ENCODE data around the gene ERFL.

Gene ERFL

DNA sequence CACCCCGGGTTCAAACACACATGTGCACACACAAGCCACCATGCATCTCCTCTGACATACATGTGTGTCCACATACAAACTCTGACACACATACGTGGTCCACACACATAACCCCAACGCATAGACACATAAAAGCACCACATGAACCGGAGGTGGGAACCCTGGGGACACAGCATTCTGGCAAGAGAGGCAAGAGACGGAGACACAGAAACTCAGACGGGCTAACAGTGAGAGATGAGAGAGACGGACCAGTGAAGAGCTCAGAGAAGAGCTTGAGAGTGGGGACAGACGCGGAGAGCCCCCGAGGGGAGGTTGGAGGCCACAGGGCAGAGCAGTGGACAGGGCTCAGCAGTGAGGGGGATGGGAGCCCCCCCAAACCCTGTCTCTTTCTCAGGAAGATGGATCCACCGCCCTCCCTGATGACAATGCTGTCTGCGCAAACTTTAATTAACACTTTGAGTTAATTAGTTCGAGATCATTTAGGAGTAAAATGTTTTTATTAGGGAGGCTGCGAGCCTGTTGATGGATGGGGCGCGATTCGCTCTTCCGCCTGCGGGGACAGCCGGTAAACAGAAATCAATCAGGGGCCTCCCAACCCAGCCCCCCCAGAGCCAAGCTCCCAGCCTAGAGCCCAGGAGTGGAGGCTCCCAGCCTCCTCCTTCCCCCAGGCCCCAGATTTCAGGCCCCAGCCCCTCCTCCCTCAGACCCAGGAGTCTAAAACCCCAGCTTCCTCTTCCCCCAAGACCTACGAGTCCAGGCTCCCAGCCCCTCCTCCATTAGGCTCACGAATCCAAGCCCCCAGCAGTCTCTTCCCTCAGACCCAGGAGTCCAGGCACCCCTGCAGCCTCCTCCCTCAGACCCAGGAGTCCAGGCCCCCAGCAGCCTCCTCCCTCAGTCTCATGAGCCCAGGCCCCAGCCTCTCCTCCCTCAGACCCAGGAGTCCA is 9.5 kb upstream of the ERFL start:
- H3K27ac ChIP-seq, result no peak overlapping the region
- H2AFZ ChIP-seq, result no peak overlapping the region
- H3K9ac ChIP-seq, result no peak overlapping the region
- no peaks in the 10 kb centered on the region for H3K36me3 ChIP-seq (ENCODE audit: control insufficient read depth, insufficient read depth, low read length)
- H3K27me3 ChIP-seq (ENCODE audit: control insufficient read depth, insufficient read depth, low read length), result no peaks in the 10 kb centered on the region
- H3K4me1 ChIP-seq, result peaks cover 4% of the 10 kb centered on the region
- TF ChIP-seq, protein P1, sequence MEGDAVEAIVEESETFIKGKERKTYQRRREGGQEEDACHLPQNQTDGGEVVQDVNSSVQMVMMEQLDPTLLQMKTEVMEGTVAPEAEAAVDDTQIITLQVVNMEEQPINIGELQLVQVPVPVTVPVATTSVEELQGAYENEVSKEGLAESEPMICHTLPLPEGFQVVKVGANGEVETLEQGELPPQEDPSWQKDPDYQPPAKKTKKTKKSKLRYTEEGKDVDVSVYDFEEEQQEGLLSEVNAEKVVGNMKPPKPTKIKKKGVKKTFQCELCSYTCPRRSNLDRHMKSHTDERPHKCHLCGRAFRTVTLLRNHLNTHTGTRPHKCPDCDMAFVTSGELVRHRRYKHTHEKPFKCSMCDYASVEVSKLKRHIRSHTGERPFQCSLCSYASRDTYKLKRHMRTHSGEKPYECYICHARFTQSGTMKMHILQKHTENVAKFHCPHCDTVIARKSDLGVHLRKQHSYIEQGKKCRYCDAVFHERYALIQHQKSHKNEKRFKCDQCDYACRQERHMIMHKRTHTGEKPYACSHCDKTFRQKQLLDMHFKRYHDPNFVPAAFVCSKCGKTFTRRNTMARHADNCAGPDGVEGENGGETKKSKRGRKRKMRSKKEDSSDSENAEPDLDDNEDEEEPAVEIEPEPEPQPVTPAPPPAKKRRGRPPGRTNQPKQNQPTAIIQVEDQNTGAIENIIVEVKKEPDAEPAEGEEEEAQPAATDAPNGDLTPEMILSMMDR (IDR thresholded peaks at IDR 0.05), result no peak
- H3K4me3 ChIP-seq (ENCODE audit: low read depth, low read length), result no peak overlapping the region
- no peak overlapping the region for H3K4me2 ChIP-seq (ENCODE audit: low read length)
- H3K9me3 ChIP-seq (ENCODE audit: control insufficient read depth, low read length), result no peaks in the 10 kb centered on the region
- no peaks in the 10 kb centered on the region for H3K79me2 ChIP-seq

DNA sequence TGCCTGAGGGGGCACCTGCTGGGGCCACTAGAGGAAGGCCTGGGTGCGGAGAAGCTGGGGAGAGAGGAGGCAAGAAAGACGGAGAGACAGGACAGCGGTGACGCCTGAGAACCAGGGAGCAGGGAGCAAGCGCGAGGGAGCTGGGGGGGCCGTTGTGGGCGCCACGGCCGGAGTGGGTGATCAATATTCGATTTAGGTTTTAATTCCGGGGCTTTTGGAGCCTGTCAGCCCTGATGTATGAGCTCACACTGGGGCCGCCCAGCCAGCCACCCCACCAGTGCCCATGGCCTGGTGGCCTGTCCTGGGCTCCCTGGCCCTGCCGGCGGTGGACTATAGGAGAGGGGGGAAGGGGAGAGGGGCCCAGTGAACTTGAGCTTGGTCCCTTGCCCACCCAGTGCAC is 8.7 kb upstream of the ERFL start:
- no peak overlapping the region for H3K27ac ChIP-seq
- no peaks in the 10 kb centered on the region for H3K36me3 ChIP-seq (ENCODE audit: control insufficient read depth, insufficient read depth, low read length)
- H3K4me2 ChIP-seq (ENCODE audit: low read length), result no peak overlapping the region
- H3K27me3 ChIP-seq (ENCODE audit: control insufficient read depth, insufficient read depth, low read length), result no peaks in the 10 kb centered on the region
- H3K4me3 ChIP-seq (ENCODE audit: low read depth, low read length), result no peak overlapping the region
- H3K4me1 ChIP-seq, result peaks cover 4% of the 10 kb centered on the region
- no peak overlapping the region for H3K9ac ChIP-seq
- TF ChIP-seq, protein P1 (IDR thresholded peaks at IDR 0.05), result no peak
- H3K9me3 ChIP-seq (ENCODE audit: control insufficient read depth, low read length), result no peaks in the 10 kb centered on the region
- no peak overlapping the region for H2AFZ ChIP-seq
- no peaks in the 10 kb centered on the region for H3K79me2 ChIP-seq

DNA sequence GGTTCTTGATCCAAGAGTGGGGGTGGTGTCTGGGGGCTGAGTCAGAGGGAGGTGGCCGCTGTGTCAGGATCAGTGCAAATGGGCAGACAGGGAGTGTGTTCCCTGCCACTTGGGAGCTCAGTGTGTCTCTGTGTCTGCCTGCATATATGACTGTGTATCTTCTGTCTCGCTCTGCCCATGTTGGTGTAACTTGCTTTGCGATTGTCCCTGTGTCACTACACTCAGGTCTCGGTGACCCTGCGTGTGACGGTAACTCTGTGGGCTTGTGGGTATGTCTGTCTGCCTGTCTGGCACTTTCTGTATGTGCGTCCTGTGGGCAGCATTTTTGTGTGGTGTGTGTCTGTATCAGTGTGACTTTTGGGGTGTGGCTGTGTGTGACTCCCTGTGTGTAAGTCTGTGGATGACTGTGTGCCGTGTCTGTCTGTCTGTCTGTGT is 8.2 kb upstream of the ERFL start:
- TF ChIP-seq, protein P1 (IDR thresholded peaks at IDR 0.05), result no peak
- H3K4me3 ChIP-seq (ENCODE audit: low read depth, low read length), result no peak overlapping the region
- no peaks in the 10 kb centered on the region for H3K27me3 ChIP-seq (ENCODE audit: control insufficient read depth, insufficient read depth, low read length)

DNA sequence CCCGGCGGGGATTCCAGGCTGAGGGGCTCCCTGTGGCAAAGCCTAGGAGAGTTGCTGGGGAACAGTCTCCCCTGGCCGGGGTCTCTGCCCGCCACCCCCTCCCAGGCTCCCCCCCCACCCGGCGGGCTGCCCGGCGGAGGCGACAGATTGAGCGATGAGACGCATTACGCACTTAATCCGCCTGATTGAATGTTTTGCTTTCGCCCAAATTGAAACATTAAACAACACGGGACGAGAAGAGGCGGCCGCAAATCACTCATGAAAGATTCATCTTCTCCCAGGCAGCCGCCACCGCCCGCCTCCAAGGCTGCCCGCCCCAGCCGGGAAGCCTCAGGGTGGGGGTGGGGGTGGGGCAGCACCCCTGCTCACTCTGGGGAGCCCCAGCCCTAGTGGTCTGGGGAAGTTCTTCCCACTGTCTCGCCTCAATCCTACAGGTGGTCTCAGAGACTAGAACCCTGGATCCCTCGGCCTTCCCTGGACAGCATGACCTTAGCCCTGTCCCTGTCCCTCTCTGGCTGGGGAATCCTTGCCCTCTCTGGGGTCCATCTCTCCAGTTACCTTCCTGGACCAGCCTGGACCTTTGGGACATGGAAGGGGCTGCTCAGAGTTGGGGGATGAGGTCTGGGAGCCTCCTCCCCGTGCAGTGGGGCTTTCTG is 7.6 kb upstream of the ERFL start:
- no peak overlapping the region for H3K4me3 ChIP-seq (ENCODE audit: low read depth, low read length)
- no peak overlapping the region for H2AFZ ChIP-seq
- H3K79me2 ChIP-seq, result no peaks in the 10 kb centered on the region
- H3K4me2 ChIP-seq (ENCODE audit: low read length), result no peak overlapping the region
- no peaks in the 10 kb centered on the region for H3K36me3 ChIP-seq (ENCODE audit: control insufficient read depth, insufficient read depth, low read length)
- H3K4me1 ChIP-seq, result peaks cover 9% of the 10 kb centered on the region
- no peaks in the 10 kb centered on the region for H3K27me3 ChIP-seq (ENCODE audit: control insufficient read depth, insufficient read depth, low read length)
- H3K9me3 ChIP-seq (ENCODE audit: control insufficient read depth, low read length), result no peaks in the 10 kb centered on the region
- H3K9ac ChIP-seq, result no peak overlapping the region
- TF ChIP-seq, protein P1 (IDR thresholded peaks at IDR 0.05), result no peak
- H3K27ac ChIP-seq, result no peak overlapping the region

More for the DNA sequence above, 8.2 kb upstream of the ERFL start:
- Histone ChIP-seq H2AFZ (no peak overlapping the region), H3K27ac (no peak overlapping the region), H3K4me1 (peaks cover 8% of the 10 kb centered on the region), H3K4me2 (ENCODE audit: low read length) (no peak overlapping the region), H3K36me3 (ENCODE audit: control insufficient read depth, insufficient read depth, low read length) (no peaks in the 10 kb centered on the region), H3K9me3 (ENCODE audit: control insufficient read depth, low read length) (no peaks in the 10 kb centered on the region), H3K79me2 (no peaks in the 10 kb centered on the region), H3K9ac (no peak overlapping the region)

Measured in parathyroid adenoma (tissue), 2 donors.